Astrocyte of the cerebellum (primary cell): ENCODE results near the gene AP1AR.

Experiments
- DNase-seq: peaks from one replicate; pipeline ENCODE4 v3.0.0-alpha.2; 2011; ENCODE audit warnings: low read depth
- H3K4me3 ChIP-seq: 2 replicates; pipeline ENCODE4 v1.5.1; 2011; ENCODE audit warnings: mild to moderate bottlenecking, low read depth, low read length, moderate library complexity
- in situ Hi-C: cut with HindIII; loops from 2 replicates; pipeline ENCODE4 v1.10.0; 2017; ENCODE audit warnings: low sequenced_read_pairs
- TF ChIP-seq, protein P1 (sequence below): IDR thresholded peaks from 2 replicates; pipeline ENCODE4 v1.5.1; 2012; ENCODE audit warnings: low read length, low read depth, moderate library complexity, mild to moderate bottlenecking; ENCODE audit errors: missing control alignments

Gene AP1AR

DNA sequence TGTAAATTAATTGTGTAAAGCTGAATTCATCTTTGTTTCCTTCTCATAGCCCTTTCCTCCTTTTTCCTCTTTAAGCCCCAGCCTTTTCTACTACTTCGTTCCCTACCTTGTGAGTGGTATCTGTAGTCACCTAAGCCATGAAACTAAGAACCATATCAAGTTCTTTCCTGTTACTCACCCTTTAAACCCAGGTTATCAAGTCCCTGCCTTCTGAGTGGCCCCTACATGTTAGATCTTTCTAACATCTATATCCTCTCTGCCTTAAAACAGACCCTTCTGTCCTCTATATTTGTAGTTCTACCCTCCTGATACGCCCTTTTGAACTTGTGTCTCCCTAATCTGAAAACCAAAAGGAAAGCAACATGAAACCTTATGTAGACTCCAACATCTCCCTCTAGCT is 7.2 kb downstream of the AP1AR start:
- in situ Hi-C loops = no loop called here

DNA sequence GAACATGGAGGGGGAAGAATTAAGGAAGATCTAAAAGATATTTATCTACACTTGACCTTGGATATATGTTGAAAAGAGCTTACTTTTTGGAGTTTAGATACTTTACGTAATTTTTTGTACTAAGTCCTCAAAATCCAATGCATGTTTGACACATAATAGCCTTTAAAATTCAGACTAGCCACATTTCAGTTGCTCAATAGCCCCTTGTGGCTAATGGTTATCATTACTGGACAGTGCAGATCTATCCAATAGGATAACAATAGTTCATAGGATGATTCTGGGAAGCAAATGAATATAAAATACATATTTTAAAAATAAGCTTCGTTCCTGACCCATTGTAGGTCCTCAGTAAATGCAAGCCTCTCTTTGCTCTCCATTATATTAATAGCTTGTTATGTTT is 13.8 kb downstream of the AP1AR start:
- DNase-seq = no peak
- in situ Hi-C loops = loop anchor here (10.0 kb wide), 1 partner anchor 101 kb away; the partner anchor contains the start of gene FAM241A
- TF ChIP-seq, protein P1, sequence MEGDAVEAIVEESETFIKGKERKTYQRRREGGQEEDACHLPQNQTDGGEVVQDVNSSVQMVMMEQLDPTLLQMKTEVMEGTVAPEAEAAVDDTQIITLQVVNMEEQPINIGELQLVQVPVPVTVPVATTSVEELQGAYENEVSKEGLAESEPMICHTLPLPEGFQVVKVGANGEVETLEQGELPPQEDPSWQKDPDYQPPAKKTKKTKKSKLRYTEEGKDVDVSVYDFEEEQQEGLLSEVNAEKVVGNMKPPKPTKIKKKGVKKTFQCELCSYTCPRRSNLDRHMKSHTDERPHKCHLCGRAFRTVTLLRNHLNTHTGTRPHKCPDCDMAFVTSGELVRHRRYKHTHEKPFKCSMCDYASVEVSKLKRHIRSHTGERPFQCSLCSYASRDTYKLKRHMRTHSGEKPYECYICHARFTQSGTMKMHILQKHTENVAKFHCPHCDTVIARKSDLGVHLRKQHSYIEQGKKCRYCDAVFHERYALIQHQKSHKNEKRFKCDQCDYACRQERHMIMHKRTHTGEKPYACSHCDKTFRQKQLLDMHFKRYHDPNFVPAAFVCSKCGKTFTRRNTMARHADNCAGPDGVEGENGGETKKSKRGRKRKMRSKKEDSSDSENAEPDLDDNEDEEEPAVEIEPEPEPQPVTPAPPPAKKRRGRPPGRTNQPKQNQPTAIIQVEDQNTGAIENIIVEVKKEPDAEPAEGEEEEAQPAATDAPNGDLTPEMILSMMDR = peak; percentile 14
- no peak overlapping the region for H3K4me3 ChIP-seq

More for the DNA sequence above, 7.2 kb downstream of the AP1AR start:
- no peak for DNase-seq
- TF ChIP-seq, protein P1 = no peak
- H3K4me3 ChIP-seq = no peak overlapping the region

DNA sequence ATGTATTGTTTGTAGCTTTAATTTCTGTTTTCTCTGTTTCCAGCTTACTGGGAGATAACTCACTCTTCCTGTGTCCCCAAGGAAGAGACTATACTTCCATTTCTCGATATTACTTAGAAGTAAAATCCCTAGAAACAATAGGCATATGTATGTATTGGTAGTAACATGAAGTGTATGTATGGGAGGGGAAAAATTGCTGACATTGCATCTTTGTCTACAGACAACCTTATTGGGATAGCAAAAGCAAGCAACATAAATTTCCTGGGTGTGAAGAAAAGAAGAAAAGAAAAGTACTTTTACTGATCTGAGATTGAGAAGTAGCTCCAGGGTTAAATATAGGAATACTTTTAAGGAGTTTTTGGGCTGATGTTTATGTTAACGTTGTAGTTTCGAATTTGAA is 15.4 kb downstream of the AP1AR start:
- H3K4me3 ChIP-seq = no peak overlapping the region
- TF ChIP-seq, protein P1 = no peak
- in situ Hi-C loops = loop anchor here (10.0 kb wide), 1 partner anchor 102 kb away; the partner anchor contains the start of gene FAM241A
- no peak for DNase-seq

DNA sequence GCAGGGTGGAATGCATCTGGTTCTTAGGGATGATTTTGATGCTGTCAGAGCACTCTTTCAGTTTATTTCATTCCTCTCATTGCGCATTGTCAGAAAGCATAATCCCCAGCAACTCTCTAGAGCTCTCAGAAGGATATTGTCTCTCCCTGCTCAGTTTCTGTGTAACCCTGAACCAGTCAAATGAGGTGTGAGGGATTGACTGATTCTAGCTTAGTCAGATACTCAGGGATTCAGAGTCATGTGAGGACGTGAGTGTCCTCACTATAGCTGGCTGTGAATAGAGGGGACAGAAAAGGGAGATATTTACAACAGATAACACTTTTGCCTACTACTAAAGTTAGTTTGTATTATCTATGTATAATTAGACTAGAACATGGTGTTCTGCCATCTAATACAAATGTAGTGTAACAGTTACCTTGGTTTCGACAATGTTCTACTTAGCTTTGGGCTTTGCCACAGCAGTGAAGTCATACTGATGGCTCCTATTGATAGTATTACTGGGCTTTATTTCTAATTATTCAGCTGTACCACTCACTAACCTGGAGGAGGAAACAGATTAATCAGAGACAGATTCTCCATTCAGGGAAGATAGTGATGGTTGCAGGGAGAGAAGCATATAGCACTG is 19.5 kb downstream of the AP1AR start:
- no peak for DNase-seq
- no peak overlapping the region for H3K4me3 ChIP-seq
- TF ChIP-seq, protein P1 = no peak
- in situ Hi-C loops = no loop called here

DNA sequence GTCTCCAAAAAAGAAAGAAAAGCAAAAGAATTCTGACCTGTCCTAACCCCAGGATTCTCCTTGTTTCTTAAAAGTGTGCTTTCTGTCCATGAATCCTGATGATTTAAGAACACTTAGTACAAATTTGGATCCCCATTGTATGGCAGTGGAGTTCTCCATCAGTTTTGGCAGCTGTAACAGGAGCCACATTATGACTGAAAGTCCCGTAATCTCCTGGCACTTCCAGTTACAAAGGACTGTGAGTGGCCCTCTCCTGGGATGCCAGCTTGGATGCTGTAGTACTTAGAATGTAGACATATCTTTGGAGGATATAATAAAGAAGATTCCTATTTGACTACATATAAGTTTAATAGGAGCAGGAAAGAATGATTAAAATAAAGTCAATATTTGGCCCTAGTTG is 20.6 kb downstream of the AP1AR start:
- no peak for DNase-seq
- H3K4me3 ChIP-seq = no peak overlapping the region
- TF ChIP-seq, protein P1 = no peak
- in situ Hi-C loops = no loop called here

DNA sequence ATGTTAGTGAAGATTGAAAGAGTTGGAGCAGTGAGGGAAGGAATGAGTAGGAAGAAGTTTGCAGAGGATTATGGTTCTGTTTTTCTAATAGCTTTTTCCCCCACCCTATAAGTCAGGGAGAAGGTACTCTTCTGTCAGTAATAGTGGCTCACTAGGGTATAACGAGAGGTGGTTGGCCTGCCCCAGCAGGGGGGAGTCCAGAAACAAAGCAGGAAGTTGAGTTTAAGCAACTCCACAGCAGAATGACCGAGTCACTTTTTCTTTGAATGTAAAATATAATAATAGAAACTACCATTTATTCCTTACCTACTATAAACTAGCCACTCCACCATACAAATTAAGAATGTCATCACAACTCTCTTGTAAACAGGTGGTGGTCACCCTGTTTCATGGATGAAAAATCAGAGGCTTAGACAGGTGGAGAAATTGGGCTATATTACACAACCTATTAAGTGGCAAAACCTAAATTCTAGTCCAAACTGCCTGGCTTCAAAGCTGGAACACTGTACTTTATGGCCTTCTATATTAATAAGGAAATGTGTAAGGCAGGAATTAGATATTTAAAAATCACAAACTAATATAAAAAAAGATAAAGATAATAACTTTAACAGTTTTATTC is 21.9 kb downstream of the AP1AR start:
- no peak for DNase-seq
- TF ChIP-seq, protein P1 = no peak
- H3K4me3 ChIP-seq = no peak overlapping the region
- in situ Hi-C loops = no loop called here
